Testis (tissue), 5 donors: ENCODE data around the gene IVL. TPM values are rescaled to one million over a fixed set of nuclear protein-coding genes. Genes with fewer than 3 reads are reported as not detected.

Experiments
- DNase-seq: peaks from one replicate; pipeline ENCODE4 v3.0.0-alpha.2; 2019
- H3K27ac ChIP-seq, 2 donors: fragments of 200-600 bp; sonication (generic); one replicate each; pipeline ENCODE4 v1.5.1; 2019
- H3K27me3 ChIP-seq: fragments of 200-600 bp; sonication (generic); one replicate; pipeline ENCODE4 v1.5.1; 2019
- H3K36me3 ChIP-seq: fragments of 200-600 bp; sonication (generic); one replicate; pipeline ENCODE4 v1.5.1; 2017; ENCODE audit warnings: low read depth; ENCODE audit errors: missing control alignments
- H3K4me1 ChIP-seq: fragments of 200-600 bp; sonication (generic); one replicate; pipeline ENCODE4 v1.5.1; 2019
- H3K4me3 ChIP-seq, 2 donors: fragments of 200-600 bp; sonication (generic); one replicate each; pipeline ENCODE4 v1.5.1; 2017 to 2019
- H3K9me3 ChIP-seq: fragments of 200-600 bp; sonication (generic); one replicate; pipeline ENCODE4 v1.5.1; 2017
- CTCF ChIP-seq, 3 experiments: fragments of 450-650 bp in 2 of 3; fragments of 200-600 bp in 1 of 3; sonication (generic) in 1 of 3; IDR thresholded peaks; one replicate each; pipeline ENCODE4 v1.5.1; 2016 to 2019; ENCODE audit warnings: antibody characterized with exemption in 3 of 3, mild to moderate bottlenecking in 2 of 3, moderate library complexity in 1 of 3
- POLR2A ChIP-seq: fragments of 450-650 bp; IDR thresholded peaks from one replicate; pipeline ENCODE4 v1.6.1; 2017; ENCODE audit warnings: antibody characterized with exemption, mild to moderate bottlenecking, moderate library complexity
- WGBS, 2 donors: methylation state at CpG; one replicate each; pipeline ENCODE4 v1.1.5; 2018; 5-methylcytosine and 5-hydroxymethylcytosine counted together
- intact Hi-C: fragments of 100-400 bp; cut with DNase I; formaldehyde crosslinking; loops from one replicate; pipeline ENCODE4 v1.15.1; 2023; ENCODE audit warnings: low total_unique reads
- long read RNA-seq, 2 donors: transcript quantifications; one replicate each; lab custom pipeline, GENCODE V29; 2026
- polyA plus RNA-seq: library from polyadenylated mRNA; stranded (reverse); fragments of 350-450 nt; fragmentation: Illumina TruSeq; extraction: RNeasy Lipid Tissue Mini Kit (QIAGEN cat#74804); gene quantifications from one replicate; pipeline ENCODE4 v1.2.3, GENCODE V29; 2014; ENCODE audit warnings: low read depth, low replicate concordance; ENCODE audit not compliant: insufficient read depth
- total RNA-seq, 2 donors: library from RNA; depleted of rRNA; stranded (reverse); fragments of >200 nt; gene quantifications; one replicate each; pipeline ENCODE4 v1.2.3, GENCODE V29; 2016

IVL gene
- total RNA-seq (not detected), polyA plus RNA-seq (not detected)
- long read RNA-seq, donor 1, result 0 reads
- long read RNA-seq, donor 2, result 0 reads

DNA sequence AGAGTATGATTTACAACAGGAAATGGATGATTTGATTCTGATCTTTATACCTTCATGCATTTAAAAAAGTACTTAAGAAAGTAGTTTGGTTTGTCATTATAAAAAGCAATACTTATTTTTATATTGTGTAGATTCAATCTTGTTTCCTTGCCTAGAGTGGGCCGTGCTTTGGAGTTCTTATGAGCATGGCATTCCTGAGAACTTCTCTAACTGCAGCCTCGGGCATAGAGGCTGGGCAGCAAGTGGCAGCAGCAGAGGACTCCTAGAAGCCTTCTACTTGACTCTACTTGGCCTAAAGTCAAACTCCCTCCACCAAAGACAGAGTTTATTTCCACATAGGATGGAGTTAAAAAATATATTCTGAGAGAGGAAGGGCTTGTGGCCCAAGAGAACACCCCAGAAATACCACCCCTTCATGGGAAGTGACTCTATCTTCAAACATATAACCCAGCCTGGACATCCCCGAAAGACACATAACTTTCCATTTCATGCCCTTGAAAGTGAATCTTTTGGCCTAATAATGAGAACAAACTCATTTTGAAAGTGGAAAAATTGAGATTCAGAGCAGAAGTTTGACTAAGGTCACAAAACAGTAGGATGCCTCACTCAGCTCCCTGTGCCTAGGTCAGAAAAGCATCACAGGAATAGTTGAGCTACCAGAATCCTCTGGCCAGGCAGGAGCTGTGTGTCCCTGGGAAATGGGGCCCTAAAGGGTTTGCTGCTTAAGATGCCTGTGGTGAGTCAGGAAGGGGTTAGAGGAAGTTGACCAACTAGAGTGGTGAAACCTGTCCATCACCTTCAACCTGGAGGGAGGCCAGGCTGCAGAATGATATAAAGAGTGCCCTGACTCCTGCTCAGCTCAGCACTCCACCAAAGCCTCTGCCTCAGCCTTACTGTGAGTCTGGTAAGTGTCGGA, at the start of gene IVL:
IVL (plus strand) TSS at position 861 of the 916 bp plus-strand sequence. CDS start 1,252 bp downstream, outside the sequence.
- Histone ChIP-seq H3K36me3 (no peaks in the 10 kb centered on the region), H3K27me3 (no peaks in the 10 kb centered on the region), H3K4me1 (no peaks in the 10 kb centered on the region), H3K27ac (no peak within 1 kb of the TSS), H3K9me3 (no peaks in the 10 kb centered on the region), H3K4me3 (no peak within 1 kb of the TSS)
- 80 to 82% methylated on average over 4 of the region's 4 CpGs for WGBS, 2 donors
- intact Hi-C loops, result no loop called here
- no peak for TF ChIP-seq POLR2A
- no peak for TF ChIP-seq CTCF (IDR thresholded peaks at IDR 0.05)
- DNase-seq, result no peak

- WGBS, 2 donors, result 89 to 90% methylated on average over 3 of the region's 3 CpGs
- H3K4me3 ChIP-seq, result no peak within 1 kb of the TSS
- no peaks in the 10 kb centered on the region for H3K4me1 ChIP-seq
- TF ChIP-seq POLR2A, result no peak
- no peak for TF ChIP-seq CTCF (IDR thresholded peaks at IDR 0.05)
- H3K27ac ChIP-seq, result no peak within 1 kb of the TSS
- no peaks in the 10 kb centered on the region for H3K27me3 ChIP-seq
- intact Hi-C loops, result no loop called here
- DNase-seq, result no peak
- no peaks in the 10 kb centered on the region for H3K36me3 ChIP-seq
- no peaks in the 10 kb centered on the region for H3K9me3 ChIP-seq
These were observed 48.6 kb upstream of the IVL start, which contains the start of gene LCE7A for GRCh38 chr1:152859696-152860095. TSS of gene LCE7A (plus strand) at chr1:152859996. CDS start at chr1:152860698, 702 bp downstream.

DNA sequence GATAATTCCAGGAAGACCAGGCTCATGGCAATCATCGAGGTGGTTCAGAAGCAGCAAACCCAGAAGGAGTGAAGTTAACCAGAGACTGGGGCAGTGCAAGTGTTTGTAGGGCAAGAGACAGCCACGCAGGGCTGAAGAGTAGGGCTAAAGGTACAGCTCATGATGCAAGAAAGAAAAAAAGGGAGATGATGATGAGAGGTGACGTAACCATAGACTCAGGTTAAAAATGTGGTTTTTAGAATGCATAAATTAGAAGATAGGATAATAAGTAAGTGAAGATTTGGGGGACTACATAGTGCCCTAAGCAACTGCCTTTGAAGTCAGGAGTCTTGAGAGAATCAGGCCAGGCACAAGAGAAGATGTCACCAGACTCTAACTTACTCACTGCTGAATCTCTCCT, 48.2 kb upstream of the IVL start:
- intact Hi-C loops, result no loop called here
- DNase-seq, result no peak
- no peak for TF ChIP-seq POLR2A
- TF ChIP-seq CTCF (IDR thresholded peaks at IDR 0.05), result no peak

GRCh38 chr1:152861374-152861773, 47.0 kb upstream of the IVL start:
- H3K27ac ChIP-seq, result no peak overlapping the region
- WGBS, 2 donors, result 83 to 92% methylated on average over 4 of the region's 4 CpGs
- TF ChIP-seq CTCF (IDR thresholded peaks at IDR 0.05), result no peak
- TF ChIP-seq POLR2A, result no peak
- no peak for DNase-seq
- H3K9me3 ChIP-seq, result no peaks in the 10 kb centered on the region
- H3K4me3 ChIP-seq, result no peak overlapping the region
- intact Hi-C loops, result no loop called here
- H3K4me1 ChIP-seq, result no peaks in the 10 kb centered on the region
- H3K27me3 ChIP-seq, result no peaks in the 10 kb centered on the region
- H3K36me3 ChIP-seq, result no peaks in the 10 kb centered on the region

More for the DNA sequence above, 48.2 kb upstream of the IVL start:
- Histone ChIP-seq H3K36me3 (no peaks in the 10 kb centered on the region), H3K4me3 (no peak overlapping the region), H3K4me1 (no peaks in the 10 kb centered on the region), H3K27ac (no peak overlapping the region), H3K9me3 (no peaks in the 10 kb centered on the region), H3K27me3 (no peaks in the 10 kb centered on the region)
- WGBS, 2 donors, result 82 to 85% methylated on average over 3 of the region's 3 CpGs
